Activated CD8-positive, alpha-beta memory T cell treated with anti-CD3 and anti-CD28 coated beads for 36 hours (primary cell): ENCODE measurements around the gene LRG1. TPM values are rescaled to one million over a fixed set of nuclear protein-coding genes. Genes with fewer than 3 reads are reported as not detected.
"Not testable (repeated sequence)": the region's sequence is repeated elsewhere in the genome, so short reads cannot be mapped to it uniquely, and the experiment has no call there.

Source experiments
- CTCF ChIA-PET: fragments of 350-600 bp; sonication (Branson Sonifier 250); formaldehyde crosslinking; loops from one replicate; lab custom pipeline; 2021; ENCODE audit warnings: antibody characterized with exemption; lab: Charles Lee
- POLR2A ChIA-PET: fragments of 350-600 bp; sonication (Branson Sonifier 250); formaldehyde crosslinking; loops from one replicate; lab custom pipeline; 2021; ENCODE audit warnings: antibody characterized with exemption; lab: Charles Lee
- total RNA-seq, 2 experiments: library from RNA; stranded (reverse); gene quantifications; one replicate each; pipeline ENCODE4 v1.2.3, GENCODE V29; 2021

The LRG1 gene
- total RNA-seq, 2 experiments from 2014 or later: 0.21 TPM; not detected in 1

DNA sequence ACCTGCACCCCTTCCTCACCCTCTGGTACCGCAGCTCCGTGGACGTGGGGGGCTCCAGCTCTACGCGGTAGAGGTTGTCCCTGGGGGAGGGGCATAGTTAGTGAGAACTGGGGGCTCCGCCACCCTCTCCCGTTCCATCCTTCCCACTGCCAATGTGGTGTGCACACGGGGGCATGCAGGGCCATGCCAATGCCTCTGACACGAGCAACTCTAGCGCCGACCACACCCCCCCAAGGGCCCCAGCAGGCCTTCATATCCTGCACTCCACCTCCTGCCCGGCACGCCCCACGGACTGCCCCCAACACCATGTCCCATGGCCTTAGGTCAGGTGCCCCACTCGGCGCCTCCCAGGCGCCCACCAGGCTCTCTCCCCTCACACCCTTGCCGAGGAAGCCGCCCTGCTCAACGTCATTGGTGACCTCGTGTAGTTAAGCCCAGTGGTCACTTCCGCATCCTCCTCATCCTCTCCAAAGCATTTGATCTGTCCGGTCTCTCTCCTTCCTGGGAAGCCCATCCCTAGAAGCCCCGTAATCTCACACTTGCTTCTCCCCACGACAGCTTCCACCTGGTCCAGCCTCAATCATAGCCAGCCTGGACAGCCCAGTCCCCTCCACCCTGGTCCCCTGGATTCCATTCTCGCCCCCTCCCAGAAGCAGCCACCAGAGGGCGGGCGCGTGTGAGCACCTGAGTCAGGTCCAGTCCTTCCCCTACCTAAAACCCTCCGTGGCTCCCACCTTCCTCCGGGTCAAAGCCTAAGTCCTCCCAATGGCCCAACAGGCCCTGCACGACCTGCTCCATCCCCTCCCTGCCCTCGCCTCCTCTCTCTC lies 17.5 kb upstream of the LRG1 start:
- CTCF ChIA-PET: no interaction called here
- POLR2A ChIA-PET: no interaction called here

DNA sequence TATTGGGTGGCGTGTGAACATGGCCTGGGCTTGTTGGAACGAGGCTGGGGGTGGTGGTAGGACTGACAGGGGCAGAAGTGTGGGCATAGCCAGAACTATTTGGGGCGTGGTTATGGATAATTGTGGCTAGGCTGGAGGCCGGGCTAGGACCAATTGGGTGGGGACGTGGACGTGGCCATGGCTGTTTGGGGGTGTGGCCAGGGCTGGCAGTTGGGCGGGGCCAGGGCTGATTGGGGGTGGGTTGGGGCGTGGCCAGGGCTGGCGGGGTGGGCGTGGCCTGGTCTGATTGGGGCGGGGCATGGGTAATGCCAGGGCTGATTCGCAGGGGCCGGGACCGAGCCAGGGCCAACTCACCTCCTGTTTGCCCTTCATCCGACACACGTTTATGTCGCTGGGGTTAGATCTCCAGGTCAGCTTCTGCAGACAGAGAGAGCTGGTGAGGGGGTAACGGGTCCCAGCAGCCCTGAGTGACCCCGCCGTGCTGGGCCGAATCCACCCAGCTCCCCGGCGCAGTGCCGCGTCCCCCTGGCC lies 16.8 kb upstream of the LRG1 start:
- CTCF ChIA-PET: no interaction called here

DNA sequence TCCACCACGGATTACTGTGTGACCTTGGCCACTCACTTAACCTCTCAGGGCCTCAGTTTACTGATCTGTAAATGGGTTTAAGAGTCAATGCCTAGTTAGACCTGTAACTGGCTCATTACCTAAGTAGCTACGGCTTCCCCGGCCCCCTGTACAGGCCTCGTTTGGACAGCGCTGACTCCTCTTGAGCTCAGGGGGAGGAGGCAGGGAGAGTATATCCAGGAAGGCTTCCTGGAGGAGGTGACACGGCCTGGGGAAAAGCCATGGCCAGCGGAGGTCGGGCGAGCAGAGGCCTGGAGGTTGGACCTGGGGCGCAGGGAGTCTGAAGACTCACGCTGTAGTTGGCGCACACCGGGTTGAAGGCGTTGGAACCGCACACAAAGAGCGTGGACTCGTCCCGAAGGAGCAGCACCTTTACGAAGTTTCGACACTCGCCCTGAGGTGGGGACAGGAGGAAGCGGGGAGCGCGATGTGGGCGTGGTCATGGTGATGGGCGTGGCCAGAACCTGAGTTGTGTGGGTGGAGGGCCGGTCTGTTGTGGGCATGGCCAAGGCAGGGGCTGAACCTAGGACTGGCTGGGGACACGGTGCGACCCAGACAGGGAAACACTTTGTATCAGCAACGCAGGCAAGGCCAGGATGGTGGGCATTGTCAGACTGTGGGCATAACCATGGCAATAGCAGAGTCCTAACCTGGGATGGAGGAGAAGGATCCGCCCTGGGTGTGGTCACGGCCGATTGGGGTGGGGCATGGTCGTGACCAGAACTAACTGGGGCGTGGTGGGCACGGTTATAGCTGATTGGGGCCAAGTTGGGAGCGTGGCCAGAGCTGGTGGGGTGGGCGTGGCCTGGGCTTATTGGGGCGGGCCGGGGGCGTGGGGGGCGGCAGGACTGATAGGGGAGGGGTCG lies 16.1 kb upstream of the LRG1 start:
- POLR2A ChIA-PET: no interaction called here
- CTCF ChIA-PET: no interaction called here

More for the DNA sequence above, 16.8 kb upstream of the LRG1 start:
- POLR2A ChIA-PET: no interaction called here

DNA sequence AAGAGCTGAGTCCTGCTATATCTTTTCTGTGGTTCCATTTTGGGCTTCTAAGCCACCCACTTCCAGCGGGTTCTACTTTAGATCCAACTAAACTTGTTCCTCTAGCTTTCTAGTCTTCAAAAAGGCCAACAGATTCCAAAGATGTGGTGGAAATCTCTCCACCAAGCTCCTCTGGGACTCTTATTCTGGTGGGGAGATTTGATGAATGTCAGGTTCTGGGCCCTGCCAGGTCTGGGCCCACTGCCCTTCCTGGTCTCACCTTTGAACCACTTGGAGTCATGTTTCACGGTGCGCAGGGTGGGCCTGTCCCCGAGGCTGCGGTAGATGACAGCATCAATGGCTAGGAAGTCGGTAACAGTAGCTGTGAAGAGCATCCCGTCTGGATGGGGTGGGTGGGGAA lies 14.9 kb upstream of the LRG1 start:
- POLR2A ChIA-PET: no interaction called here
- CTCF ChIA-PET: interaction anchor here (0.9 kb wide), 2 partner anchors 30 to 82 kb away, joined by 3 to 4 read pairs; no protein-coding TSS in a partner anchor

- POLR2A ChIA-PET: no interaction called here
- CTCF ChIA-PET: no interaction called here
Measured at GRCh38 chr19:4553775-4554174, 13.9 kb upstream of the LRG1 start.

GRCh38 chr19:4553092-4553695 lies 13.4 kb upstream of the LRG1 start:
- POLR2A ChIA-PET: no interaction called here
- CTCF ChIA-PET: no interaction called here

- CTCF ChIA-PET: no interaction called here
Measured at GRCh38 chr19:4552525-4552819, 12.6 kb upstream of the LRG1 start.

DNA sequence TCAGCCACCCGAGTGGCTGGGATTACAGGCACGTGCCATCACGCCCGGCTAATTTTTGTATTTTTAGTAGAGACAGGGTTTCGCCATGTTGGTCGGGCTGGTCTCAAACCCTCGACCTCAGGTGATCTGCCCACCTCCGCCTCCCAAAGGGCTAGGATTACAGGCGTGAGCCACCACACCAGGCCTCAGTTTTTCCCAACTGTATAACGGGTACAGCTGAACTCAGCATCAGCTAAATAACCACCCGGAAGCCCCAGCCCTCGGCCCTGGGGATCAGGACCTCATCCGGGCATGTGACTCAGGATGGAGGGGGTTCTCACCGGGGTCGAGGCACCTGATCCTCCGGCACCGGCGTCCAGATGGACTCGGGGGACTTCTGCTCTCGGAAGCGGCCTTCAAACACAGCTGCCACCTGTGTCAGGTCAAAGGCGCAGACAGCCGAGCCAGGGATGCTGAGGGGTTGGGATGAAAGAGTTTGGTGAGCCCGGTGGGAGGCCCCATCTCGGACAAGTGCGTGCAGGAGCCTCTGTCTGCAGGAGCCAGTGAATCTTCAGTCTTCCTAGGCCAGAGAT lies 10.7 kb upstream of the LRG1 start:
- ChIA-PET POLR2A (no interaction called here), CTCF (no interaction called here)

More at GRCh38 chr19:4552525-4552819, 12.6 kb upstream of the LRG1 start:
- POLR2A ChIA-PET: no interaction called here

- ChIA-PET POLR2A (no interaction called here), CTCF (no interaction called here)
Measured at GRCh38 chr19:4550018-4550417, 10.2 kb upstream of the LRG1 start.

DNA sequence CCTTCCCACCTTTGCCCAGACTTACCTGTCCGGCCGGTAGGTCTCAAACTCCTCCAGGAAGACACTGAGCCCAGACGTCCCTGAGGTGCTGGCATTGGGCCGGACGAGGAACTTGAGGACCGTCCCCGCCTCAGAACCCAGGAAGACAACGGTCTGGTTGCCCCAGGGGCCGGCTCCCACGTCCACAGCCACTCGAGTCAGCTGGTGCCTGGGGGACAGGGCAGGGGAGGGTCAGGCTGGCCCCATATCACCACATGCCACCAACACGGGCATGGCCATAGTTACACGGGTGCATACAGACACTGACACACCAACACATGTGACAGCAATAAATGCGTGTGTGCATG lies 8.4 kb upstream of the LRG1 start:
- ChIA-PET POLR2A (interaction anchor here (0.6 kb wide), 1 partner anchor 92 kb away, joined by 6 read pairs; no protein-coding TSS in a partner anchor), CTCF (no interaction called here)

GRCh38 chr19:4547303-4548237 lies 7.7 kb upstream of the LRG1 start:
- ChIA-PET POLR2A (interaction anchor here (0.6 kb wide), 1 partner anchor 92 kb away, joined by 6 read pairs; no protein-coding TSS in a partner anchor), CTCF (interaction anchor here (0.6 to 0.9 kb wide), 3 partner anchors 21 to 348 kb away, joined by 3 read pairs; no protein-coding TSS in a partner anchor)

DNA sequence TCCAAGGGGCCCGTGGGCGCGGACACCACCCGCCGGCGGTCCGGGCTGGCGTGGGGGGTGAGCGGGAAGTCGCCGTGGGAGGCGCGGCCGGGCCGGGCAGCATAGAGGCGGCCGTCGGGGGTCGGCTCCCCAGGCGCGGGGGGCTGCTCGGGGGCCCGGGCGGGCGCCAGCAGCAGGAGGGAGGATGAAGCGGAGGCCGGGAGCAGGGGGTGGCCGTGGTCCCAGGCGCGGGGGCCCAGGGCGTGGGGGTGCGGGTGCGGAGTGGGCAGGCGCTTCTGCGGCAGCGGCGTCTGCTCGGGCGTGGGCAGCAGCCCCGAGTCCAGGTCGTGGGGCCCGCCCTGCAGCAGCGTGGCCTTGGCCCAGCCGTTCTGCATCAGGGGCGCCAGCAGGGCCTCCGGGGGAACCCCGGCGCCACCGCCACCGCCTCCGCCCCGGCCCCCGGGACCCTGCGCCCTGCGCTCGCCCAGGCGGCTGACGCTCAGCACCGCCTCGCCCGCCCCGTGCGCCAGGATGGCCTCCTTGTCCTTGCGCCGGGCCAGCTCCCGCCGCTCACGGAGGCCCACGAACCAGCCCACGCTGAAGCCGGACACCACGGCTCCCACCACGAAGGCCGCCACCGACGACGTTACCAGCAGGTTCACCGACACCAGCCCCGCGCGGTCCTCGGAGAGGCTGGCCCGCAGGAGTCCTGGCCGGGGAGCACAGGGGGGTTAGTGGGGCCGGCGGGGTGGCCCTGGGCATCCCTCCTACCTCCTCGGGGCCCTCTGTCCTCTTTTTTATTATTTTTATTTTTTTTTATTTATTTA lies 4.2 kb upstream of the LRG1 start:
- POLR2A ChIA-PET: no interaction called here
- CTCF ChIA-PET: no interaction called here

DNA sequence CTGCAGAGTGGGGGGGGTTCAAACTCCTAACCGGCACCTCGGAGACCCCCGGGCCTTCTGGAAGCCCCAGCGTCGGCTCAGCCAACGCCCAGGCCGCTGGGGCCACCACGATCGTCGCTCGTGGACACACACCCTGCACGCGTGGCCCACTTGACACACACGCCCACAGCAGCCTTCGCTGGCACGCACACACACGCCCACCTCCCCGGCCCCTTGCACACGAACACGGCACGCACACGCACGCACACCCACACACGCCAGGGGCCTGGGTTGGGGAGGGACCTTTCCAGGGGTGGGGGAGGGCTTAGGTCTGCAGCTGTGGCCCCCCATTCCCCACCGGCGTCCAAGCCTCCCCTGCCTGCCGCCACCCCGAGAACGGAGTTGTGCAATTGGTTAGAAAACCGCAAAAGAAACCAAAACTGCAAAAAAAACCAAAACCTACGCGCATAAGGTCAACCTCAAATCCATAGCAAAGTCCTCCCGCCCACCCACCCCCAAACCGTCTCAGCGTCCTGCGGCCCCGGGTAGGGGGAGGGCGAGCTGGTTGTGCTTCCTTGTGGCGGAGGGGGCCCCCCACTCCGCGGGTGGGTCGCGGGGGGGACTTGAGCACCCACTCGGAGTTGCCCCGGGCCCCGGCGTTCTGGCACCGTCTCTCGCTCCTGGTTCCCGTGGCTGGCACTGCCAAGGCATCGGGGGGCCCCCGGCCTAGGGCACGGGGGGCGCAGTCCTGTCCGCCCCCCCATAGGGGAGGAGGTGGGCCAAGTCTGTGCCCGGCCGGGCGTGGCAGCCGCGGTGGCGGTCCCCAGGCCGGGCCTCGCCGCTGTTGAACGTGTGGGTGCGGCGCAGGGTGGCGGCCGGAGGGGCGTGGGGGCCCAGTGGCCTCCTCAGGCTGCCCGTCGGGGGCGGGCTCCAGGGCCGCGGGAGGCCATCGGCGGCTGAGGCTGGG lies 3.3 kb upstream of the LRG1 start:
- POLR2A ChIA-PET: no interaction called here

GRCh38 chr19:4541806-4542145 lies 1.9 kb upstream of the LRG1 start:
- POLR2A ChIA-PET, CTCF ChIA-PET: not testable (repeated sequence)

More for the DNA sequence above, 3.3 kb upstream of the LRG1 start:
- CTCF ChIA-PET: no interaction called here

DNA sequence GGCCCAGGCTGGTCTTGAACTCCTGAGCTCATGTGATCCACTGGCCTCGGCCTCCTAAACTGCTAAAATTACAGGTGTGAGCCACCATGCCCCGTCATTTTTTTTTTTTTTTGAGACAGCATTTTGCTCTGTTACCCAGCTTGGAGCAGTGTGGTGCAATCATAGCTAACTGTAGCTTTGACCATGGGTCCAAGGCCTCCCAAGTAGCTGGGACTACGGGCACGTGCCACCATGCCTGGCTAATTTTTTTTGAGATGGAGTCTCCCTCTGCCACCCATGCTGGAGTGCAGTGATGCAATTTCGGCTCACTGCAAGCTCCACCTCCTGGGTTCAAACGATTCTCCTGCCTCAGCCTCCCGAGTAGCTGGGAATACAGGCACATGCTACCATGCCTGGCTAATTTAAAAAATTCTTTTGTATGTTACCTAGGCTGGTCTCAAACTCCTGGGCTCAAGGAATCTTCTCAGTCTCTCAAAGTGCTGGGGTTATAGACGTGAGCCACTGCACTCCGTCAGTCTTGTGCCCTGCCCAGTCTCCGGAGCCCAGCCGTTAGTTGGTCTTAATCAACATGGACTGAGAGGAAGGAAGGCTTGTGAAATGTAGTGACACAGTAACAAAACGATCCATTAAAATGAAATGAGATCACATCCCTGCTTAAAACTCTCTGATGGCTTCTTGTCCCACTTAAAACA lies 1.4 kb upstream of the LRG1 start:
- ChIA-PET CTCF (interaction anchor here (1.4 kb wide), 1 partner anchor 95 kb away, joined by 3 read pairs; no protein-coding TSS in a partner anchor), POLR2A (interaction anchor here (0.6 kb wide), 1 partner anchor 172 kb away, joined by 3 read pairs; no protein-coding TSS in a partner anchor)

- CTCF ChIA-PET: interaction anchor here (0.5 to 0.6 kb wide), 2 partner anchors 10 to 481 kb away, joined by 3 to 4 read pairs; no protein-coding TSS in a partner anchor
- POLR2A ChIA-PET: no interaction called here
Measured at GRCh38 chr19:4539169-4539692, 605 bp downstream of the LRG1 start.
